HCT116 (cell line): ENCODE measurements around the gene GABPA. TPM values are rescaled to one million over a fixed set of nuclear protein-coding genes. Genes with fewer than 3 reads are reported as not detected.

ENCODE experiments used
- ATAC-seq: fragments of 200-7000 bp; cut with Tn5 transposase; 2 replicates; pipeline ENCODE4 v1.9.1; 2020; ENCODE audit warnings: mild to moderate bottlenecking, moderate library complexity
- BruUV-seq: library from RNA; stranded (reverse); fragments of 400-500 nt; replicated peaks from 2 replicates; lab custom pipeline; 2021; lab: Mats Ljungman, UMichigan
- CTCF ChIA-PET: fragments of 300-600 bp; sonication (Branson Sonifier 250); formaldehyde crosslinking; loops from one replicate; lab custom pipeline; 2021; ENCODE audit warnings: antibody characterized with exemption; lab: Charles Lee
- POLR2A ChIA-PET: fragments of 300-600, 350-600 bp; sonication (Branson Sonifier 250); formaldehyde crosslinking; loops from one replicate; lab custom pipeline; 2021; ENCODE audit warnings: antibody characterized with exemption; lab: Charles Lee
- RAD21 ChIA-PET, 2 experiments: fragments of 300-600 bp; sonication (Branson Sonifier 250); formaldehyde crosslinking; loops; one replicate each; lab custom pipeline; 2023; ENCODE audit warnings: low total read pairs in 2 of 2; ENCODE audit not compliant: uncharacterized antibody in 2 of 2, unreplicated experiment in 2 of 2, low non-redundant PET in 1 of 2; lab: Charles Lee
- DNase-seq: peaks from one replicate; pipeline ENCODE4 v3.0.0-alpha.2; 2010; ENCODE audit warnings: low read depth, low spot score
- H2AFZ ChIP-seq: fragments of 200-600 bp; shearing (Covaris generic), sonication (generic); 2 replicates; pipeline ENCODE4 v1.6.1; 2017; ENCODE audit warnings: low read depth, mixed run types, mixed read lengths, antibody characterized with exemption, low read length; ENCODE audit not compliant: poor library complexity, severe bottlenecking
- H3K27ac ChIP-seq: 2 replicates; pipeline ENCODE4 v1.5.1; 2012; ENCODE audit warnings: low read depth, low read length
- H3K27me3 ChIP-seq: fragments of 200-600 bp; sonication (generic); 2 replicates; pipeline ENCODE4 v1.6.1; 2016; ENCODE audit warnings: mixed run types, low read length, mixed read lengths; ENCODE audit not compliant: insufficient read depth
- H3K36me3 ChIP-seq, 2 experiments: fragments of 200-500 bp in 1 of 2; fragments of 200-600 bp in 1 of 2; sonication (Bioruptor generic) in 1 of 2; sonication (generic) in 1 of 2; 2 replicates each; pipeline versions ENCODE4 v1.5.1 to v1.6.1; 2014 to 2016; ENCODE audit warnings: low read length in 2 of 2, inconsistent platforms in 1 of 2, mixed read lengths in 1 of 2, mixed run types in 1 of 2; ENCODE audit not compliant: insufficient read depth in 2 of 2, control insufficient read depth in 1 of 2
- H3K4me1 ChIP-seq, 2 experiments: fragments of 200-600 bp in 1 of 2; sonication (generic) in 1 of 2; 2 replicates each; pipeline versions ENCODE4 v1.5.1 to v1.6.1; 2012 to 2017; ENCODE audit warnings: low read length in 2 of 2, inconsistent platforms in 1 of 2, mild to moderate bottlenecking in 1 of 2, mixed read lengths in 1 of 2, mixed run types in 1 of 2, moderate library complexity in 1 of 2; ENCODE audit not compliant: insufficient read depth in 2 of 2, control insufficient read depth in 1 of 2
- H3K4me2 ChIP-seq: fragments of 200-600 bp; sonication (generic); 2 replicates; pipeline ENCODE4 v1.6.1; 2017; ENCODE audit warnings: mixed run types, low read length, mixed read lengths
- H3K4me3 ChIP-seq, 2 experiments: fragments of 200-600 bp in 1 of 2; sonication (generic) in 1 of 2; replicated peaks in 1 of 2; 2 replicates each; pipeline ENCODE4 v1.5.1; 2011 to 2016; ENCODE audit warnings: low read length in 2 of 2, control low read depth in 1 of 2, low read depth in 1 of 2, mild to moderate bottlenecking in 1 of 2, mixed read lengths in 1 of 2, mixed run types in 1 of 2
- H3K79me2 ChIP-seq: fragments of 200-600 bp; sonication (generic); 2 replicates; pipeline ENCODE4 v1.6.1; 2017; ENCODE audit warnings: mild to moderate bottlenecking, mixed run types, low read length, moderate library complexity, mixed read lengths; ENCODE audit not compliant: insufficient read depth
- H3K9ac ChIP-seq: fragments of 200-600 bp; sonication (generic); 2 replicates; pipeline ENCODE4 v1.6.1; 2016; ENCODE audit warnings: low read length, mixed read lengths
- H3K9me2 ChIP-seq: fragments of 200-600 bp; sonication (generic), shearing (Covaris generic); 2 replicates; pipeline ENCODE4 v1.6.1; 2017; ENCODE audit warnings: mixed run types, mild to moderate bottlenecking, moderate library complexity; ENCODE audit not compliant: insufficient read depth
- H3K9me3 ChIP-seq, 2 experiments: fragments of 200-500 bp in 1 of 2; fragments of 200-600 bp in 1 of 2; sonication (Bioruptor generic) in 1 of 2; sonication (generic) in 1 of 2; 2 replicates each; pipeline ENCODE4 v1.6.1; 2014 to 2017; ENCODE audit warnings: low read length in 2 of 2, mixed read lengths in 2 of 2, inconsistent platforms in 1 of 2, low read depth in 1 of 2, mild to moderate bottlenecking in 1 of 2, mixed run types in 1 of 2, moderate library complexity in 1 of 2; ENCODE audit not compliant: control insufficient read depth in 1 of 2, insufficient read depth in 1 of 2
- H4K20me1 ChIP-seq: fragments of 200-600 bp; sonication (generic), shearing (Covaris generic); 2 replicates; pipeline ENCODE4 v1.6.1; 2017; ENCODE audit warnings: mixed run types, mild to moderate bottlenecking, moderate library complexity; ENCODE audit not compliant: insufficient read depth
- CBX3 ChIP-seq: IDR thresholded peaks from 2 replicates; pipeline ENCODE4 v1.6.1; 2012; ENCODE audit warnings: low read depth
- CEBPB ChIP-seq: IDR thresholded peaks from 2 replicates; pipeline ENCODE4 v1.6.1; 2012; ENCODE audit warnings: low read depth
- CTCF ChIP-seq, 3 experiments: fragments of 200-600 bp in 1 of 3; sonication (generic) in 1 of 3; IDR thresholded peaks in 2 of 3; conservative IDR thresholded peaks in 1 of 3; 2 replicates each; pipeline ENCODE4 v1.5.1; 2012 to 2017; ENCODE audit warnings: low read depth in 2 of 3, low read length in 2 of 3, antibody characterized with exemption in 1 of 3, borderline replicate concordance in 1 of 3, control low read depth in 1 of 3, mild to moderate bottlenecking in 1 of 3, mixed read lengths in 1 of 3, mixed run types in 1 of 3, moderate library complexity in 1 of 3; ENCODE audit not compliant: insufficient read depth in 1 of 3
- EGR1 ChIP-seq: IDR thresholded peaks from 2 replicates; pipeline ENCODE4 v1.6.1; 2012; ENCODE audit warnings: low read depth
- JUND ChIP-seq: IDR thresholded peaks from 2 replicates; pipeline ENCODE4 v1.6.1; 2012
- MAX ChIP-seq: IDR thresholded peaks from 2 replicates; pipeline ENCODE4 v1.6.1; 2012
- POLR2AphosphoS5 ChIP-seq: IDR thresholded peaks from 2 replicates; pipeline ENCODE4 v1.6.1; 2011; ENCODE audit warnings: mild to moderate bottlenecking, low read depth, low read length, moderate library complexity
- SIN3A ChIP-seq: IDR thresholded peaks from 2 replicates; pipeline ENCODE4 v1.6.1; 2012; ENCODE audit warnings: low read depth
- SP1 ChIP-seq: IDR thresholded peaks from 2 replicates; pipeline ENCODE4 v1.6.1; 2012; ENCODE audit warnings: low read depth
- TCF7L2 ChIP-seq: IDR thresholded peaks from 2 replicates; pipeline ENCODE4 v1.7.0; 2011; ENCODE audit warnings: borderline replicate concordance, inconsistent platforms; ENCODE audit not compliant: insufficient read depth, insufficient read length; ENCODE audit errors: extremely low read depth
- ZBTB33 ChIP-seq: IDR thresholded peaks from 2 replicates; pipeline ENCODE4 v1.6.1; 2011; ENCODE audit warnings: mild to moderate bottlenecking, low read length, moderate library complexity; ENCODE audit not compliant: insufficient replicate concordance; ENCODE audit errors: extremely low read depth
- intact Hi-C: fragments of 100-400 bp; cut with micrococcal nuclease; formaldehyde crosslinking; loops from 2 replicates; pipeline ENCODE4 v1.10.0; 2022
- total RNA-seq: library from RNA; stranded (reverse); gene quantifications from one replicate; pipeline ENCODE4 v1.2.1, GENCODE V29; 2021; ENCODE audit not compliant: unreplicated experiment

Gene GABPA
- total RNA-seq, 1 experiment from 2014 or later, result 23.6 TPM

GRCh38 chr21:25721987-25722386 is 12.8 kb upstream of the GABPA start:
- no peak for ATAC-seq
- Histone ChIP-seq H3K9me2 (no peaks in the 10 kb centered on the region), H3K27me3 (no peaks in the 10 kb centered on the region), H3K36me3 (peaks cover 26 to 35% of the 10 kb centered on the region in 2 experiments), H3K9me3 (no peaks in the 10 kb centered on the region), H3K4me3 (no peak overlapping the region), H3K9ac (no peak overlapping the region), H3K27ac (no peak overlapping the region), H4K20me1 (no peaks in the 10 kb centered on the region; the same call in 1 of the 2 replicates), H3K4me1 (no peaks in the 10 kb centered on the region), H3K79me2 (peaks cover 21% of the 10 kb centered on the region), H3K4me2 (no peak overlapping the region), H2AFZ (no peak overlapping the region)
- no peak for DNase-seq
- intact Hi-C loops, result no loop called here
- CTCF ChIA-PET, result interaction anchor here (1.3 kb wide), 1 partner anchor 10 kb away, joined by 3 read pairs; no protein-coding TSS in a partner anchor
- no TSS peak for BruUV-seq
- TF ChIP-seq CBX3, result no peak
- TF ChIP-seq MAX, result no peak
- TF ChIP-seq EGR1, result no peak
- no peak for TF ChIP-seq SIN3A
- TF ChIP-seq CEBPB, result no peak
- no peak for TF ChIP-seq SP1
- TF ChIP-seq CTCF (IDR thresholded peaks at IDR 0.05 in 2 of 3, conservative IDR thresholded peaks at IDR 0.05 in 1 of 3; ENCODE audit: borderline replicate concordance in 1 of 3, insufficient read depth in 1 of 3, low read depth in 2 of 3, low read length in 2 of 3), result no peak
- TF ChIP-seq JUND, result no peak
- TF ChIP-seq TCF7L2, result no peak
- no peak for TF ChIP-seq ZBTB33
- TF ChIP-seq POLR2AphosphoS5, result no peak
- POLR2A ChIA-PET, result no interaction called here
- RAD21 ChIA-PET, result no interaction called here
